Astrocyte (in vitro differentiated cells and primary cell): ENCODE data around the gene RHOXF2. TPM values are rescaled to one million over a fixed set of nuclear protein-coding genes. Genes with fewer than 3 reads are reported as not detected.
"Not testable (repeated sequence)": the region's sequence is repeated elsewhere in the genome, so short reads cannot be mapped to it uniquely, and the experiment has no call there.

Experiments
- DNase-seq: peaks from one replicate; pipeline ENCODE4 v3.0.0-alpha.2; 2010; ENCODE audit warnings: low read depth
- FAIRE-seq: peaks from 2 replicates; lab custom pipeline; 2011; peaks lifted over from hg19 to GRCh38; lab: Jason Lieb, UNC
- H2AFZ ChIP-seq: 2 replicates; pipeline ENCODE4 v1.6.0; 2012; ENCODE audit warnings: low read depth, low read length, inconsistent platforms
- H3K27ac ChIP-seq: 2 replicates; pipeline ENCODE4 v1.5.1; 2011; ENCODE audit warnings: low read depth, low read length, inconsistent platforms
- H3K27me3 ChIP-seq: 2 replicates; pipeline ENCODE4 v1.6.0; 2011; ENCODE audit warnings: low read length, inconsistent platforms; ENCODE audit not compliant: insufficient read depth
- H3K36me3 ChIP-seq: 2 replicates; pipeline ENCODE4 v1.5.1; 2011; ENCODE audit warnings: low read length, inconsistent platforms; ENCODE audit not compliant: insufficient read depth
- H3K4me1 ChIP-seq: 2 replicates; pipeline ENCODE4 v1.5.1; 2011; ENCODE audit warnings: low read length, inconsistent platforms; ENCODE audit not compliant: insufficient read depth
- H3K4me2 ChIP-seq: 2 replicates; pipeline ENCODE4 v1.6.0; 2012; ENCODE audit warnings: low read length, inconsistent platforms
- H3K4me3 ChIP-seq: 2 replicates; pipeline ENCODE4 v1.5.1; 2011; ENCODE audit warnings: low read depth, mild to moderate bottlenecking, low read length, inconsistent platforms; ENCODE audit not compliant: insufficient read depth
- H3K79me2 ChIP-seq: 2 replicates; pipeline ENCODE4 v1.6.0; 2012; ENCODE audit warnings: mild to moderate bottlenecking, low read length, inconsistent platforms; ENCODE audit not compliant: insufficient read depth
- H3K9ac ChIP-seq: 2 replicates; pipeline ENCODE4 v1.6.0; 2012; ENCODE audit warnings: mild to moderate bottlenecking, low read length, inconsistent platforms
- H3K9me3 ChIP-seq: 2 replicates; pipeline ENCODE4 v1.5.1; 2012; ENCODE audit warnings: low read depth, mild to moderate bottlenecking, low read length, inconsistent platforms; ENCODE audit not compliant: insufficient read depth
- H4K20me1 ChIP-seq: 2 replicates; pipeline ENCODE4 v1.6.0; 2012; ENCODE audit warnings: low read length, inconsistent platforms; ENCODE audit not compliant: insufficient read depth
- H3K27ac Mint-ChIP-seq: one replicate; pipeline ENCODE4 v1.8.0; 2021; ENCODE audit warnings: mild to moderate bottlenecking, mixed read lengths; ENCODE audit not compliant: unreplicated experiment
- H3K27me3 Mint-ChIP-seq: one replicate; pipeline ENCODE4 v1.8.0; 2021; ENCODE audit warnings: low read depth, mixed read lengths; ENCODE audit not compliant: unreplicated experiment
- H3K36me3 Mint-ChIP-seq: one replicate; pipeline ENCODE4 v1.8.0; 2021; ENCODE audit warnings: low read depth, mixed read lengths; ENCODE audit not compliant: unreplicated experiment
- H3K4me1 Mint-ChIP-seq: one replicate; pipeline ENCODE4 v1.8.0; 2021; ENCODE audit warnings: low read depth, mixed read lengths; ENCODE audit not compliant: unreplicated experiment
- H3K4me3 Mint-ChIP-seq: one replicate; pipeline ENCODE4 v1.8.0; 2021; ENCODE audit warnings: mild to moderate bottlenecking, moderate library complexity, mixed read lengths; ENCODE audit not compliant: unreplicated experiment
- H3K9me3 Mint-ChIP-seq: one replicate; pipeline ENCODE4 v1.8.0; 2021; ENCODE audit warnings: mild to moderate bottlenecking, mixed read lengths; ENCODE audit not compliant: unreplicated experiment
- EZH2 ChIP-seq: IDR thresholded peaks from 2 replicates; pipeline ENCODE4 v1.6.1; 2012; ENCODE audit warnings: mild to moderate bottlenecking, low read length, inconsistent platforms; ENCODE audit not compliant: insufficient read depth
- total RNA-seq: library from RNA; stranded (reverse); gene quantifications from 2 replicates; pipeline ENCODE4 v1.2.1, GENCODE V29; 2021
- TF ChIP-seq, protein P1 (sequence below): IDR thresholded peaks from 2 replicates; pipeline ENCODE4 v1.5.1; 2011; ENCODE audit warnings: low read depth, mild to moderate bottlenecking, inconsistent platforms, low read length, moderate library complexity; ENCODE audit not compliant: insufficient read depth

RHOXF2 gene
- total RNA-seq, 1 donor from 2014 or later = not detected

DNA sequence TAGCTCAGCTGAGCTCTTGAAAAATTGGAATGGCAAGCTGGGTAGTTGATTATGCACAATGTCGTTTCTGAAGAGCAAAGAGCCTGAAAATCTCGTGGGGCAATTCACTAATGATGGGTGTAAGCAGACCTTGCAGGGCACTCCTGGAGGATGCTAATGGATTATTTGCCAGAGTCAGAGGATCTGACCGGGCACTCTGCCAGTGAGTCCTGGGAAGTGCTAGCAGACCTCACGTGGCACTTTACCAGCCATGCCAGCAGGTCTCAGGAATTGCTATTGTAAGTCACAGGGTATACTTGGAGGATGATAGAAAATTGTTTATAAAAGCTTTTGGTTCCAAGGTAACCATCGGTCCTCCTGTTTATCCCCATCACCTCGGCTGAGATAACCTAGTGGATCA, 37.4 kb downstream of the RHOXF2 start:
- not testable (repeated sequence) for H3K4me1 ChIP-seq, H3K27ac Mint-ChIP-seq, H4K20me1 ChIP-seq, H3K27me3 Mint-ChIP-seq, FAIRE-seq, H3K4me3 ChIP-seq, H3K36me3 ChIP-seq, H3K4me2 ChIP-seq, H3K79me2 ChIP-seq, H3K27ac ChIP-seq, H3K9me3 Mint-ChIP-seq, H3K4me3 Mint-ChIP-seq, H3K27me3 ChIP-seq, H3K36me3 Mint-ChIP-seq, DNase-seq, H3K4me1 Mint-ChIP-seq, H2AFZ ChIP-seq, H3K9me3 ChIP-seq, H3K9ac ChIP-seq

DNA sequence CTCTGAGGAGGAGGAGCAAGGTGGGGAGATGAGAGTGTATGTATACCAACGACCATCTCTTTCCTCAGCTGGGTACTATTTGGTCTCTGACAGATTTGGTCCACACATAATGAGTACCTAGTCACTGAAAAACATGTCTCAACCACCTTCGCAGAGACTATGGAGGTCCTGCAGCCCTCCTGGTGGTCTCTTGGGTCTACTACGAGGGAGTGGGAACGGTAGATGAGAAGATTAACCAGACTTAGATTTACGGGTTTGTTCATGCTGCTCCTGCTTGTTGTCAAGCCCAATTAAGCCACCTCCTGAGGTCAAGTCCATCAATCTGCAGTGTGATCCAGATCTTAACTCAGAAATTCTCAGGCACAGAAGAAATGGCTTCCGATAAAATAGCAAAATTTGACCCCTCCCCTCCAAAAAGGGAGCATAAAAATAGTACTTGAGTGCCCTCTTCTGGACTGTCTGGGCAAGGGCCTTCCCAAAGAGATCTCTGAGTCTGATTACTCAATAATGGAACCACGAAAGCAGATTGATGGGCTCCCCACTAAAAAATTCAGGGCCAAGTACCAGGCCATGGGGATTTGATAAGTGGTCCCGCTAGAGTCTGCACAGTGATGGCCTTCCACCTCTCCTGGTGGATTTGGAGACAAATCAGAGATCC, 38.3 kb downstream of the RHOXF2 start:
- not testable (repeated sequence) for H4K20me1 ChIP-seq, H3K4me3 Mint-ChIP-seq, H3K27me3 Mint-ChIP-seq, H3K4me1 Mint-ChIP-seq, H3K27ac ChIP-seq, H3K4me3 ChIP-seq, H3K9me3 ChIP-seq, H3K27me3 ChIP-seq, H3K9me3 Mint-ChIP-seq, H3K4me1 ChIP-seq, H3K36me3 Mint-ChIP-seq, H3K4me2 ChIP-seq, H3K79me2 ChIP-seq, H2AFZ ChIP-seq, H3K9ac ChIP-seq, H3K27ac Mint-ChIP-seq, DNase-seq, H3K36me3 ChIP-seq
- FAIRE-seq = peak; percentile 100

DNA sequence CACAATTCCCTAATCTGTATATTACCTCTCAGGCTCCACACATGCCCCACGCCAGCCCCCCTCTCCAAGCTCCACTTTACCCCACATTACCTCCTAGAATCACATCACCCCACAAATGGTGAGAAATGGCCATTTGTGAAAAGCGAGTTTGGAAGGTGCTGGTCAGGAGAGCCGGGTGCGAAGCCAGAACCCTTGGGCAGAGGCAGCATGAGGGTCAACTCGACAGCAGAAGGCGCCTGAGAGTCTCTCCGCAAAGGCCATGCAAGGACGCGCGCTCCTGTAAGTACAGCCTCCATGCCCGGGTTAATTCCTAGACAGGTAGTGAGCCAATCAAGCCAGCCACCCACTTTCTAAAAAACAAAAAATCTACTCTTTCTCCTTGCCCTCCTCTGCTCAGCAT, 42.4 kb downstream of the RHOXF2 start:
- Histone ChIP-seq H3K4me2 (no peak overlapping the region), H3K9me3 (no peaks in the 10 kb centered on the region), H3K27ac (no peak overlapping the region), H2AFZ (no peak overlapping the region), H4K20me1 (no peaks in the 10 kb centered on the region), H3K4me1 (no peaks in the 10 kb centered on the region), H3K27me3 (no peaks in the 10 kb centered on the region), H3K79me2 (no peaks in the 10 kb centered on the region), H3K4me3 (no peak overlapping the region), H3K36me3 (no peaks in the 10 kb centered on the region), H3K9ac (no peak overlapping the region)
- no peaks in the 10 kb centered on the region for H3K9me3 Mint-ChIP-seq
- H3K4me1 Mint-ChIP-seq = peaks cover 3% of the 10 kb centered on the region
- no peak overlapping the region for H3K27ac Mint-ChIP-seq
- TF ChIP-seq EZH2 = no peak
- TF ChIP-seq, protein P1, sequence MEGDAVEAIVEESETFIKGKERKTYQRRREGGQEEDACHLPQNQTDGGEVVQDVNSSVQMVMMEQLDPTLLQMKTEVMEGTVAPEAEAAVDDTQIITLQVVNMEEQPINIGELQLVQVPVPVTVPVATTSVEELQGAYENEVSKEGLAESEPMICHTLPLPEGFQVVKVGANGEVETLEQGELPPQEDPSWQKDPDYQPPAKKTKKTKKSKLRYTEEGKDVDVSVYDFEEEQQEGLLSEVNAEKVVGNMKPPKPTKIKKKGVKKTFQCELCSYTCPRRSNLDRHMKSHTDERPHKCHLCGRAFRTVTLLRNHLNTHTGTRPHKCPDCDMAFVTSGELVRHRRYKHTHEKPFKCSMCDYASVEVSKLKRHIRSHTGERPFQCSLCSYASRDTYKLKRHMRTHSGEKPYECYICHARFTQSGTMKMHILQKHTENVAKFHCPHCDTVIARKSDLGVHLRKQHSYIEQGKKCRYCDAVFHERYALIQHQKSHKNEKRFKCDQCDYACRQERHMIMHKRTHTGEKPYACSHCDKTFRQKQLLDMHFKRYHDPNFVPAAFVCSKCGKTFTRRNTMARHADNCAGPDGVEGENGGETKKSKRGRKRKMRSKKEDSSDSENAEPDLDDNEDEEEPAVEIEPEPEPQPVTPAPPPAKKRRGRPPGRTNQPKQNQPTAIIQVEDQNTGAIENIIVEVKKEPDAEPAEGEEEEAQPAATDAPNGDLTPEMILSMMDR = no peak
- FAIRE-seq = no peak
- no peak overlapping the region for H3K4me3 Mint-ChIP-seq
- DNase-seq = no peak
- H3K36me3 Mint-ChIP-seq = no peaks in the 10 kb centered on the region
- H3K27me3 Mint-ChIP-seq = no peaks in the 10 kb centered on the region
